ENCODE data around the gene UNC5C.

DNA sequence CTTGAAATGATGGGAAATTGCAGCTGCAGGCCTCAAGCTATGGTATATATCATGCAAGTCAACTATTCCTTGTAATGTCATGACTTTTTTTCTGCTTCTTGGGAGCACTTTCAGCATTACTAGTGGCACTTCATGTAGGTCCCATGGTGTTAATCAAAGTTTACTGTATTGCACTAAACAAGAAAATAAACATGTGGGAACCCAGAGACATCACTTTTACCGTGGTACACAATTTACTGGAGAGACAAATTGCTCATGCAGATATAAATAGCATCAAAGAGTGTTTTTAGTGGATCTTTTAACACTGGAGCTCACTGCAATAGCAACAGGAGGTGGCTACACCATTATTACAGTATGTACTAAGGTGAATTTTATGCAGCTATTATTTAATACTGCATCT lies 79.2 kb downstream of the UNC5C start:
- TF ChIP-seq, protein P1, sequence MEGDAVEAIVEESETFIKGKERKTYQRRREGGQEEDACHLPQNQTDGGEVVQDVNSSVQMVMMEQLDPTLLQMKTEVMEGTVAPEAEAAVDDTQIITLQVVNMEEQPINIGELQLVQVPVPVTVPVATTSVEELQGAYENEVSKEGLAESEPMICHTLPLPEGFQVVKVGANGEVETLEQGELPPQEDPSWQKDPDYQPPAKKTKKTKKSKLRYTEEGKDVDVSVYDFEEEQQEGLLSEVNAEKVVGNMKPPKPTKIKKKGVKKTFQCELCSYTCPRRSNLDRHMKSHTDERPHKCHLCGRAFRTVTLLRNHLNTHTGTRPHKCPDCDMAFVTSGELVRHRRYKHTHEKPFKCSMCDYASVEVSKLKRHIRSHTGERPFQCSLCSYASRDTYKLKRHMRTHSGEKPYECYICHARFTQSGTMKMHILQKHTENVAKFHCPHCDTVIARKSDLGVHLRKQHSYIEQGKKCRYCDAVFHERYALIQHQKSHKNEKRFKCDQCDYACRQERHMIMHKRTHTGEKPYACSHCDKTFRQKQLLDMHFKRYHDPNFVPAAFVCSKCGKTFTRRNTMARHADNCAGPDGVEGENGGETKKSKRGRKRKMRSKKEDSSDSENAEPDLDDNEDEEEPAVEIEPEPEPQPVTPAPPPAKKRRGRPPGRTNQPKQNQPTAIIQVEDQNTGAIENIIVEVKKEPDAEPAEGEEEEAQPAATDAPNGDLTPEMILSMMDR (IDR thresholded peaks at IDR 0.05): no peak
- TF ChIP-seq, protein P2, sequence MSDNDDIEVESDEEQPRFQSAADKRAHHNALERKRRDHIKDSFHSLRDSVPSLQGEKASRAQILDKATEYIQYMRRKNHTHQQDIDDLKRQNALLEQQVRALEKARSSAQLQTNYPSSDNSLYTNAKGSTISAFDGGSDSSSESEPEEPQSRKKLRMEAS (IDR thresholded peaks at IDR 0.05; ENCODE audit: low read depth): no peak
- TF ChIP-seq, protein P3, sequence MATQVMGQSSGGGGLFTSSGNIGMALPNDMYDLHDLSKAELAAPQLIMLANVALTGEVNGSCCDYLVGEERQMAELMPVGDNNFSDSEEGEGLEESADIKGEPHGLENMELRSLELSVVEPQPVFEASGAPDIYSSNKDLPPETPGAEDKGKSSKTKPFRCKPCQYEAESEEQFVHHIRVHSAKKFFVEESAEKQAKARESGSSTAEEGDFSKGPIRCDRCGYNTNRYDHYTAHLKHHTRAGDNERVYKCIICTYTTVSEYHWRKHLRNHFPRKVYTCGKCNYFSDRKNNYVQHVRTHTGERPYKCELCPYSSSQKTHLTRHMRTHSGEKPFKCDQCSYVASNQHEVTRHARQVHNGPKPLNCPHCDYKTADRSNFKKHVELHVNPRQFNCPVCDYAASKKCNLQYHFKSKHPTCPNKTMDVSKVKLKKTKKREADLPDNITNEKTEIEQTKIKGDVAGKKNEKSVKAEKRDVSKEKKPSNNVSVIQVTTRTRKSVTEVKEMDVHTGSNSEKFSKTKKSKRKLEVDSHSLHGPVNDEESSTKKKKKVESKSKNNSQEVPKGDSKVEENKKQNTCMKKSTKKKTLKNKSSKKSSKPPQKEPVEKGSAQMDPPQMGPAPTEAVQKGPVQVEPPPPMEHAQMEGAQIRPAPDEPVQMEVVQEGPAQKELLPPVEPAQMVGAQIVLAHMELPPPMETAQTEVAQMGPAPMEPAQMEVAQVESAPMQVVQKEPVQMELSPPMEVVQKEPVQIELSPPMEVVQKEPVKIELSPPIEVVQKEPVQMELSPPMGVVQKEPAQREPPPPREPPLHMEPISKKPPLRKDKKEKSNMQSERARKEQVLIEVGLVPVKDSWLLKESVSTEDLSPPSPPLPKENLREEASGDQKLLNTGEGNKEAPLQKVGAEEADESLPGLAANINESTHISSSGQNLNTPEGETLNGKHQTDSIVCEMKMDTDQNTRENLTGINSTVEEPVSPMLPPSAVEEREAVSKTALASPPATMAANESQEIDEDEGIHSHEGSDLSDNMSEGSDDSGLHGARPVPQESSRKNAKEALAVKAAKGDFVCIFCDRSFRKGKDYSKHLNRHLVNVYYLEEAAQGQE (IDR thresholded peaks at IDR 0.05; ENCODE audit: low read depth, low read length): no peak
- TF ChIP-seq RFX5 (IDR thresholded peaks at IDR 0.05; ENCODE audit: low read length): no peak
- no peak for TF ChIP-seq TAF1 (IDR thresholded peaks at IDR 0.05; ENCODE audit: borderline replicate concordance, low read depth, low read length)
- TF ChIP-seq POLR2AphosphoS5 (IDR thresholded peaks at IDR 0.05; ENCODE audit: low read depth, low read length): no peak
- no peak for TF ChIP-seq FOXM1 (IDR thresholded peaks at IDR 0.05; ENCODE audit: low read depth)
- TF ChIP-seq EP300 (IDR thresholded peaks at IDR 0.05; ENCODE audit: borderline replicate concordance in 1 of 2, low read depth in 1 of 2, low read length in 1 of 2): no peak
- TF ChIP-seq GABPA (IDR thresholded peaks at IDR 0.05; ENCODE audit: low read depth): no peak
- TF ChIP-seq RAD21 (IDR thresholded peaks at IDR 0.05; ENCODE audit: low read length): no peak
- no peak for TF ChIP-seq MXI1 (IDR thresholded peaks at IDR 0.05; ENCODE audit: low read depth, low read length)
- no peak for TF ChIP-seq GATA2 (CRISPR knock-in tag; IDR thresholded peaks at IDR 0.05)
- no peak for TF ChIP-seq NFIC (IDR thresholded peaks at IDR 0.05; ENCODE audit: borderline replicate concordance)
- TF ChIP-seq, protein P4, sequence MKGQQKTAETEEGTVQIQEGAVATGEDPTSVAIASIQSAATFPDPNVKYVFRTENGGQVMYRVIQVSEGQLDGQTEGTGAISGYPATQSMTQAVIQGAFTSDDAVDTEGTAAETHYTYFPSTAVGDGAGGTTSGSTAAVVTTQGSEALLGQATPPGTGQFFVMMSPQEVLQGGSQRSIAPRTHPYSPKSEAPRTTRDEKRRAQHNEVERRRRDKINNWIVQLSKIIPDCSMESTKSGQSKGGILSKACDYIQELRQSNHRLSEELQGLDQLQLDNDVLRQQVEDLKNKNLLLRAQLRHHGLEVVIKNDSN (IDR thresholded peaks at IDR 0.05; ENCODE audit: borderline replicate concordance, low read depth): no peak
